22Rv1 (cell line): ENCODE measurements around the gene OR10W1.

ENCODE experiments used
- CTCF ChIP-seq: fragments of 450-650 bp; IDR thresholded peaks from 2 replicates; pipeline ENCODE4 v1.5.1; 2017; ENCODE audit warnings: mild to moderate bottlenecking
- ZFX ChIP-seq: fragments of 450-650 bp; IDR thresholded peaks from 2 replicates; pipeline ENCODE4 v1.6.1; 2017; ENCODE audit warnings: antibody characterized with exemption, borderline replicate concordance

- TF ChIP-seq CTCF (no peak), ZFX (no peak)
These were observed 6.9 kb upstream of the OR10W1 start for GRCh38 chr11:58275002-58275401.
